Activated CD8-positive, alpha-beta T cell treated with anti-CD3 and anti-CD28 coated beads for 36 hours (primary cell): ENCODE measurements around the gene SFMBT1. TPM values are rescaled to one million over a fixed set of nuclear protein-coding genes. Genes with fewer than 3 reads are reported as not detected.

Source experiments
- ATAC-seq: fragments of 200-7000 bp; cut with Tn5 transposase; one replicate; pipeline ENCODE4 v1.10.0; 2021; ENCODE audit warnings: mild to moderate bottlenecking, moderate library complexity
- CTCF ChIA-PET: fragments of 350-600 bp; sonication (Branson Sonifier 250); formaldehyde crosslinking; loops from one replicate; lab custom pipeline; 2021; ENCODE audit warnings: antibody characterized with exemption; lab: Charles Lee
- POLR2A ChIA-PET: fragments of 350-600 bp; sonication (Branson Sonifier 250); formaldehyde crosslinking; loops from one replicate; lab custom pipeline; 2021; ENCODE audit warnings: antibody characterized with exemption; lab: Charles Lee
- DNase-seq: peaks from one replicate; pipeline ENCODE4 v3.0.0-alpha.2; 2020
- H3K27ac Mint-ChIP-seq: one replicate; pipeline ENCODE4 v1.8.0; 2021; ENCODE audit warnings: mild to moderate bottlenecking, mixed read lengths
- H3K27me3 Mint-ChIP-seq: one replicate; pipeline ENCODE4 v1.8.0; 2021; ENCODE audit warnings: mixed read lengths
- H3K36me3 Mint-ChIP-seq: one replicate; pipeline ENCODE4 v1.8.0; 2021; ENCODE audit warnings: low read depth, mixed read lengths
- H3K4me1 Mint-ChIP-seq: one replicate; pipeline ENCODE4 v1.8.0; 2021; ENCODE audit warnings: low read depth, mixed read lengths
- H3K4me3 Mint-ChIP-seq: one replicate; pipeline ENCODE4 v1.8.0; 2021; ENCODE audit warnings: mild to moderate bottlenecking, moderate library complexity, mixed read lengths
- H3K9me3 Mint-ChIP-seq: one replicate; pipeline ENCODE4 v1.8.0; 2021; ENCODE audit warnings: mixed read lengths
- CTCF ChIP-seq: fragments of 200-600 bp; IDR thresholded peaks from one replicate; pipeline ENCODE4 v1.8.0; 2022; ENCODE audit warnings: antibody characterized with exemption, mild to moderate bottlenecking
- intact Hi-C: fragments of 100-400 bp; cut with micrococcal nuclease; formaldehyde crosslinking; loops from one replicate; pipeline ENCODE4 v1.10.0; 2022
- total RNA-seq, 2 experiments: library from RNA; stranded (reverse); gene quantifications; one replicate each; pipeline ENCODE4 v1.2.3, GENCODE V29; 2021

The SFMBT1 gene
- total RNA-seq, 2 experiments from 2014 or later, result 17.8 to 20.1 TPM

- ATAC-seq, result no peak
- ChIA-PET POLR2A (no interaction called here), CTCF (no interaction called here)
- intact Hi-C loops, result no loop called here
- Mint-ChIP-seq H3K4me3 (no peak overlapping the region), H3K9me3 (peaks cover 12% of the 10 kb centered on the region), H3K27me3 (no peaks in the 10 kb centered on the region), H3K27ac (no peak overlapping the region), H3K36me3 (peaks cover 17% of the 10 kb centered on the region), H3K4me1 (peaks cover 2% of the 10 kb centered on the region)
- no peak for DNase-seq
- TF ChIP-seq CTCF, result no peak
Observed at GRCh38 chr3:52865994-52866393, 179.9 kb downstream of the SFMBT1 start.

- H3K4me1 Mint-ChIP-seq, result no peaks in the 10 kb centered on the region
Observed at GRCh38 chr3:52860424-52860768, 185.5 kb downstream of the SFMBT1 start.

GRCh38 chr3:52859686-52860423, 186.0 kb downstream of the SFMBT1 start:
- Mint-ChIP-seq H3K36me3 (peaks cover 7% of the 10 kb centered on the region), H3K27ac (no peak overlapping the region), H3K4me1 (no peaks in the 10 kb centered on the region), H3K27me3 (no peaks in the 10 kb centered on the region), H3K4me3 (no peak overlapping the region), H3K9me3 (peaks cover 3% of the 10 kb centered on the region)
- ATAC-seq, result no peak
- POLR2A ChIA-PET, result interaction anchor here (1.0 kb wide), 1 partner anchor 42 kb away, joined by 3 read pairs; no protein-coding TSS in a partner anchor
- DNase-seq, result no peak
- intact Hi-C loops, result no loop called here
- CTCF ChIA-PET, result no interaction called here
- no peak for TF ChIP-seq CTCF

More at GRCh38 chr3:52860424-52860768, 185.5 kb downstream of the SFMBT1 start:
- TF ChIP-seq CTCF, result no peak
- Mint-ChIP-seq H3K4me3 (no peak overlapping the region), H3K27ac (no peak overlapping the region), H3K9me3 (peaks cover 6% of the 10 kb centered on the region), H3K36me3 (peaks cover 10% of the 10 kb centered on the region), H3K27me3 (no peaks in the 10 kb centered on the region)
- POLR2A ChIA-PET, result interaction anchor here (1.0 kb wide), 1 partner anchor 42 kb away, joined by 3 read pairs; no protein-coding TSS in a partner anchor
- intact Hi-C loops, result no loop called here
- CTCF ChIA-PET, result interaction anchor here (2.2 kb wide), 1 partner anchor 75 kb away, joined by 6 read pairs; no protein-coding TSS in a partner anchor
- ATAC-seq (no peak), DNase-seq (no peak)

- Mint-ChIP-seq H3K4me1 (no peaks in the 10 kb centered on the region), H3K36me3 (no peaks in the 10 kb centered on the region), H3K27me3 (no peaks in the 10 kb centered on the region), H3K27ac (no peak overlapping the region), H3K4me3 (no peak overlapping the region), H3K9me3 (no peaks in the 10 kb centered on the region)
- ATAC-seq (no peak), DNase-seq (no peak)
- no peak for TF ChIP-seq CTCF
- POLR2A ChIA-PET, result interaction anchor here (0.6 kb wide), 1 partner anchor 855 kb away, joined by 3 read pairs; no protein-coding TSS in a partner anchor
- intact Hi-C loops, result no loop called here
- CTCF ChIA-PET, result interaction anchor here (0.6 to 1.0 kb wide), 2 partner anchors 16 to 77 kb away, joined by 3 to 6 read pairs; no protein-coding TSS in a partner anchor
Observed at GRCh38 chr3:52857864-52858263, 188.0 kb downstream of the SFMBT1 start.

- DNase-seq (no peak), ATAC-seq (no peak)
- intact Hi-C loops, result no loop called here
- H3K4me3 Mint-ChIP-seq, result no peak overlapping the region
- H3K9me3 Mint-ChIP-seq, result no peaks in the 10 kb centered on the region
- H3K36me3 Mint-ChIP-seq, result no peaks in the 10 kb centered on the region
- H3K4me1 Mint-ChIP-seq, result no peaks in the 10 kb centered on the region
- no peaks in the 10 kb centered on the region for H3K27me3 Mint-ChIP-seq
- TF ChIP-seq CTCF, result no peak
- ChIA-PET POLR2A (no interaction called here), CTCF (no interaction called here)
- H3K27ac Mint-ChIP-seq, result no peak overlapping the region
Observed at GRCh38 chr3:52857133-52857532, 188.7 kb downstream of the SFMBT1 start.
